ENCODE measurements around the gene SRRM1.
A peak's percentile ranks its signal among the peaks of the same experiment; 100 is the strongest.

DNA sequence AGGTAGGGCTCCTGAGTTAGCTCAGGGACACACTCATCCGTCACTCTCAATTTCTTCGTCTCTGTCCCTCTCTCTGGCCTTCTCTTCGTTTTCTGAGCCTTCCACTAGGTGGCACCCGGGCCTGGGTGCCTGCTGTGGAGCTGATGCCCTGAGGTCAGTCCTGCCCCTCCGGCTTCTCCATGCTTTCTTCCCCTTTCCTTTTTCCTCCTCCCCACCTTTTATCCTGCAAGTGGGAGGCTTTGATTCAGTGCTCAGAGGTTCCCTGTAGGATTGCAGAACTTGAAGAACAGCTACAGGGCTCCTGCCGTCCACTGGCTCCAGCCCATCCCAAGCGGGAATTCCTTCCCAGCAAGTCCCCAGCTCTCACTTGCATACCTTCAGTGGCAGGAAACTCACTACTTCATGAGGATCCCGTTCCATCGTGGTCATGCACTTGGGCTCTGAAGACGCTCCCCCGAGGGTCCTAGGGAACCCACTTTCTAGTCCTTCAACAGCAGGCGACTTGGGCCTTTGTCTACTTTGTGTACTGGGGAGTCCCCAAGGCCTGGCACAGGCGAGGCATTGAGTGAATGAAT is 45.6 kb downstream of the SRRM1 start:
- TF ChIP-seq, protein P1, sequence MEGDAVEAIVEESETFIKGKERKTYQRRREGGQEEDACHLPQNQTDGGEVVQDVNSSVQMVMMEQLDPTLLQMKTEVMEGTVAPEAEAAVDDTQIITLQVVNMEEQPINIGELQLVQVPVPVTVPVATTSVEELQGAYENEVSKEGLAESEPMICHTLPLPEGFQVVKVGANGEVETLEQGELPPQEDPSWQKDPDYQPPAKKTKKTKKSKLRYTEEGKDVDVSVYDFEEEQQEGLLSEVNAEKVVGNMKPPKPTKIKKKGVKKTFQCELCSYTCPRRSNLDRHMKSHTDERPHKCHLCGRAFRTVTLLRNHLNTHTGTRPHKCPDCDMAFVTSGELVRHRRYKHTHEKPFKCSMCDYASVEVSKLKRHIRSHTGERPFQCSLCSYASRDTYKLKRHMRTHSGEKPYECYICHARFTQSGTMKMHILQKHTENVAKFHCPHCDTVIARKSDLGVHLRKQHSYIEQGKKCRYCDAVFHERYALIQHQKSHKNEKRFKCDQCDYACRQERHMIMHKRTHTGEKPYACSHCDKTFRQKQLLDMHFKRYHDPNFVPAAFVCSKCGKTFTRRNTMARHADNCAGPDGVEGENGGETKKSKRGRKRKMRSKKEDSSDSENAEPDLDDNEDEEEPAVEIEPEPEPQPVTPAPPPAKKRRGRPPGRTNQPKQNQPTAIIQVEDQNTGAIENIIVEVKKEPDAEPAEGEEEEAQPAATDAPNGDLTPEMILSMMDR (IDR thresholded peaks at IDR 0.05): peak in 1 of 3 donors; percentile 39
- TF ChIP-seq POLR2A (IDR thresholded peaks at IDR 0.05): no peak
